ENCODE data around the gene ASB13.

The ASB13 gene

GRCh38 chr10:5666008-5666840, at the start of gene ASB13:
ASB13 (minus strand) TSS chr10:5666595; CDS start chr10:5666551, 44 bp downstream.
- no peak for DNase-seq (ENCODE audit: low read depth in 2 of 2, low spot score in 1 of 2)

- no peak for DNase-seq (ENCODE audit: low read depth in 2 of 2, low spot score in 1 of 2)
Observed at GRCh38 chr10:5711642-5712041, 45.2 kb upstream of the ASB13 start.

GRCh38 chr10:5710859-5711258, 44.5 kb upstream of the ASB13 start:
- DNase-seq (ENCODE audit: low read depth in 2 of 2, low spot score in 1 of 2): no peak

- DNase-seq (ENCODE audit: low read depth in 2 of 2, low spot score in 1 of 2): no peak
Observed at GRCh38 chr10:5709865-5710264, 43.5 kb upstream of the ASB13 start.

GRCh38 chr10:5708356-5708755, 42.0 kb upstream of the ASB13 start:
- DNase-seq (ENCODE audit: low read depth in 2 of 2, low spot score in 1 of 2): no peak

GRCh38 chr10:5698062-5698461, 31.7 kb upstream of the ASB13 start:
- no peak for DNase-seq (ENCODE audit: low read depth in 2 of 2, low spot score in 1 of 2)

GRCh38 chr10:5697342-5697741, 30.9 kb upstream of the ASB13 start:
- no peak for DNase-seq (ENCODE audit: low read depth in 2 of 2, low spot score in 1 of 2)

GRCh38 chr10:5694573-5694972, 28.2 kb upstream of the ASB13 start:
- DNase-seq (ENCODE audit: low read depth in 2 of 2, low spot score in 1 of 2): no peak

GRCh38 chr10:5692461-5693358, 26.3 kb upstream of the ASB13 start:
- peak; percentile 28 to 67 for DNase-seq (ENCODE audit: low read depth in 2 of 2, low spot score in 1 of 2)

GRCh38 chr10:5691786-5692185, 25.4 kb upstream of the ASB13 start:
- DNase-seq (ENCODE audit: low read depth in 2 of 2, low spot score in 1 of 2): no peak

GRCh38 chr10:5688587-5688986, 22.2 kb upstream of the ASB13 start:
- DNase-seq (ENCODE audit: low read depth in 2 of 2, low spot score in 1 of 2): no peak

GRCh38 chr10:5685764-5686240, 19.4 kb upstream of the ASB13 start:
- DNase-seq (ENCODE audit: low read depth in 2 of 2, low spot score in 1 of 2): no peak

GRCh38 chr10:5684971-5685763, 18.8 kb upstream of the ASB13 start:
- peak; percentile 34 to 40 for DNase-seq (ENCODE audit: low read depth in 2 of 2, low spot score in 1 of 2)

- DNase-seq (ENCODE audit: low read depth in 2 of 2, low spot score in 1 of 2): peak; percentile 92 to 95
Observed at GRCh38 chr10:5684318-5684970, 18.0 kb upstream of the ASB13 start, which contains the start of gene TASOR2. TASOR2 (plus strand) TSS chr10:5684838; CDS start chr10:5720643, 35,805 bp downstream.

GRCh38 chr10:5683065-5683464, 16.7 kb upstream of the ASB13 start:
- DNase-seq (ENCODE audit: low read depth in 2 of 2, low spot score in 1 of 2): no peak

GRCh38 chr10:5681930-5682329, 15.5 kb upstream of the ASB13 start:
- DNase-seq (ENCODE audit: low read depth in 2 of 2, low spot score in 1 of 2): no peak

- DNase-seq (ENCODE audit: low read depth in 2 of 2, low spot score in 1 of 2): no peak
Observed at GRCh38 chr10:5679606-5680005, 13.2 kb upstream of the ASB13 start.

- DNase-seq (ENCODE audit: low read depth in 2 of 2, low spot score in 1 of 2): no peak
Observed at GRCh38 chr10:5679037-5679435, 12.6 kb upstream of the ASB13 start.

GRCh38 chr10:5678397-5679036, 12.1 kb upstream of the ASB13 start:
- no peak for DNase-seq (ENCODE audit: low read depth in 2 of 2, low spot score in 1 of 2)
